Smooth muscle cell (in vitro differentiated cells): ENCODE data around the gene VPS51. TPM values are rescaled to one million over a fixed set of nuclear protein-coding genes. Genes with fewer than 3 reads are reported as not detected.

Experiments used
- DNase-seq: peaks from one replicate; lab custom pipeline; 2025; ENCODE audit not compliant: unreplicated experiment; lab: John Stamatoyannopoulos, UW
- H2AFZ ChIP-seq: fragments of 200-600 bp; sonication (generic); 2 replicates; pipeline ENCODE4 v1.6.0; 2016; ENCODE audit warnings: antibody characterized with exemption, low read depth, mild to moderate bottlenecking
- H3F3A ChIP-seq: fragments of 200-600 bp; sonication (generic); 2 replicates; pipeline ENCODE4 v1.6.0; 2017; ENCODE audit warnings: antibody characterized with exemption, low read depth
- H3K27ac ChIP-seq: fragments of 200-600 bp; sonication (generic); 2 replicates; pipeline ENCODE4 v1.5.1; 2016; ENCODE audit warnings: low read depth, mild to moderate bottlenecking
- H3K27me3 ChIP-seq: fragments of 200-600 bp; sonication (generic); 2 replicates; pipeline ENCODE4 v1.6.1; 2016; ENCODE audit warnings: low read depth, mild to moderate bottlenecking
- H3K36me3 ChIP-seq: fragments of 200-600 bp; sonication (generic); 2 replicates; pipeline ENCODE4 v1.5.1; 2016; ENCODE audit warnings: low read depth
- H3K4me1 ChIP-seq: fragments of 200-600 bp; sonication (generic); 2 replicates; pipeline ENCODE4 v1.5.1; 2016; ENCODE audit warnings: low read depth
- H3K4me2 ChIP-seq: fragments of 200-600 bp; sonication (generic); 2 replicates; pipeline ENCODE4 v1.6.0; 2016; ENCODE audit warnings: mild to moderate bottlenecking
- H3K4me3 ChIP-seq: fragments of 200-600 bp; sonication (generic); 2 replicates; pipeline ENCODE4 v1.5.1; 2016; ENCODE audit warnings: mild to moderate bottlenecking
- H3K79me2 ChIP-seq: fragments of 200-600 bp; sonication (generic); 2 replicates; pipeline ENCODE4 v1.6.0; 2016; ENCODE audit warnings: low read depth, mild to moderate bottlenecking
- H3K9ac ChIP-seq: fragments of 200-600 bp; sonication (generic); 2 replicates; pipeline ENCODE4 v1.6.0; 2016; ENCODE audit warnings: low read depth
- H3K9me3 ChIP-seq: fragments of 200-600 bp; sonication (generic); replicated peaks from 2 replicates; pipeline ENCODE4 v1.5.1; 2016; ENCODE audit warnings: low read depth
- H4K20me1 ChIP-seq: fragments of 200-600 bp; sonication (generic); 2 replicates; pipeline ENCODE4 v1.6.0; 2016; ENCODE audit warnings: low read depth
- WGBS: methylation state at CpG from one replicate; pipeline ENCODE4 v1.1.7; 2016; ENCODE audit warnings: low lambda C conversion rate; 5-methylcytosine and 5-hydroxymethylcytosine counted together
- polyA plus RNA-seq: library from polyadenylated mRNA; unstranded; fragments of >200 nt; fragmentation: Nextera tagmentation; extraction: Ambion mirVana; gene quantifications from 2 replicates; pipeline ENCODE4 v1.2.1, GENCODE V29; 2016
- total RNA-seq: library from RNA; depleted of rRNA; stranded (reverse); fragments of >200 nt; gene quantifications from 2 replicates; pipeline ENCODE4 v1.2.3, GENCODE V29; 2014
- TF ChIP-seq, protein P1 (sequence below): fragments of 200-600 bp; sonication (generic); IDR thresholded peaks from 2 replicates; pipeline ENCODE4 v1.5.1; 2017; ENCODE audit warnings: borderline replicate concordance, mild to moderate bottlenecking, antibody characterized with exemption; ENCODE audit not compliant: insufficient read depth, poor library complexity, severe bottlenecking

VPS51 gene
- total and polyA plus RNA-seq, 2 experiments from 2014 or later = 55.2 to 154 TPM

DNA sequence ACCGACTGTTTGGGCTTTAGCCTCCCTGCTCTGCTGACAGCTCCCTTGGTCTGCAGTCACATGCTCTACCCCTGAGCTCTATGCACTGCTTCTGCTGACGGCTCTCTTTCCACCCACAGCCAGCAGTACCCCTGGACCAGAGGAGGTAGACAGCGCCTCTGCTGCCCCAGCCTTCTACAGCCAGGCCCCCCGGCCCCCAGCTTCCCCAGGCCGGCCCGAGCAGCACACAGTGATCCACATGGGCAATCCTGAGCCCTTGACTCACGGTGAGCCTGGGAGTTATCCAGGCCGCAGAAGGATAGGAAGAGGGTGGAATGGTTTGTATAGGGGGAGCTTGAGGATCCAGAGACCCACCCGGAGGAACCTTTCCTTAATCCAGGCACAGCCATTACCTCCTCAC, 9.2 kb upstream of the VPS51 start:
- Histone ChIP-seq H3K36me3 (no peaks in the 10 kb centered on the region), H3K4me2 (no peak overlapping the region), H3K27me3 (no peaks in the 10 kb centered on the region), H3K4me3 (no peak overlapping the region), H3K9ac (no peak overlapping the region), H4K20me1 (no peaks in the 10 kb centered on the region), H3K9me3 (no peaks in the 10 kb centered on the region), H2AFZ (no peak overlapping the region), H3K27ac (no peak overlapping the region), H3K79me2 (peaks cover 28% of the 10 kb centered on the region), H3F3A (no peaks in the 10 kb centered on the region), H3K4me1 (peaks cover 11% of the 10 kb centered on the region)
- TF ChIP-seq, protein P1, sequence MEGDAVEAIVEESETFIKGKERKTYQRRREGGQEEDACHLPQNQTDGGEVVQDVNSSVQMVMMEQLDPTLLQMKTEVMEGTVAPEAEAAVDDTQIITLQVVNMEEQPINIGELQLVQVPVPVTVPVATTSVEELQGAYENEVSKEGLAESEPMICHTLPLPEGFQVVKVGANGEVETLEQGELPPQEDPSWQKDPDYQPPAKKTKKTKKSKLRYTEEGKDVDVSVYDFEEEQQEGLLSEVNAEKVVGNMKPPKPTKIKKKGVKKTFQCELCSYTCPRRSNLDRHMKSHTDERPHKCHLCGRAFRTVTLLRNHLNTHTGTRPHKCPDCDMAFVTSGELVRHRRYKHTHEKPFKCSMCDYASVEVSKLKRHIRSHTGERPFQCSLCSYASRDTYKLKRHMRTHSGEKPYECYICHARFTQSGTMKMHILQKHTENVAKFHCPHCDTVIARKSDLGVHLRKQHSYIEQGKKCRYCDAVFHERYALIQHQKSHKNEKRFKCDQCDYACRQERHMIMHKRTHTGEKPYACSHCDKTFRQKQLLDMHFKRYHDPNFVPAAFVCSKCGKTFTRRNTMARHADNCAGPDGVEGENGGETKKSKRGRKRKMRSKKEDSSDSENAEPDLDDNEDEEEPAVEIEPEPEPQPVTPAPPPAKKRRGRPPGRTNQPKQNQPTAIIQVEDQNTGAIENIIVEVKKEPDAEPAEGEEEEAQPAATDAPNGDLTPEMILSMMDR = no peak
- 96% methylated on average over 9 of the region's 9 CpGs for WGBS
- DNase-seq = no peak

DNA sequence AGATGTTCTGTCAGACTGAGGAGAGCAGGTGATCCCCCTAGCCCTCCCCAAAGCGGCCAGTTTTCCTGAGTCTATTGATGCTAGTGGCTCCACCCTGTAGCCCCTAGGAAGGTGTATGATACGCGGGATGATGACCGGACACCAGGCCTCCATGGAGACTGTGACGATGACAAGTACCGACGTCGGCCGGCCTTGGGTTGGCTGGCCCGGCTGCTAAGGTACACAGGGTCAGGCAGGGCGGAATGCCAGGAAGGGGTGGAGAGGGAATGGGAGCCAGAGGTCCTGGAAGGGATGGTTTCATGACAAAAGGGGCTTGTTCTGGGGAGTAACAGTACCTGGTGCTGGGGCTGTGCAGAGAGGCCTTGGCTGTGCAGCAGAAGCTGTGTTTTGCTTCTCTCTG, 8.8 kb upstream of the VPS51 start:
- Histone ChIP-seq H3K27me3 (no peaks in the 10 kb centered on the region), H3K4me2 (no peak overlapping the region), H3F3A (no peaks in the 10 kb centered on the region), H3K9me3 (no peaks in the 10 kb centered on the region), H3K4me3 (no peak overlapping the region), H3K27ac (no peak overlapping the region), H3K79me2 (peaks cover 25% of the 10 kb centered on the region), H3K36me3 (no peaks in the 10 kb centered on the region), H3K4me1 (peaks cover 11% of the 10 kb centered on the region), H3K9ac (no peak overlapping the region), H2AFZ (no peak overlapping the region), H4K20me1 (no peaks in the 10 kb centered on the region)
- 97% methylated on average over 11 of the region's 11 CpGs for WGBS
- TF ChIP-seq, protein P1 = no peak
- no peak for DNase-seq

DNA sequence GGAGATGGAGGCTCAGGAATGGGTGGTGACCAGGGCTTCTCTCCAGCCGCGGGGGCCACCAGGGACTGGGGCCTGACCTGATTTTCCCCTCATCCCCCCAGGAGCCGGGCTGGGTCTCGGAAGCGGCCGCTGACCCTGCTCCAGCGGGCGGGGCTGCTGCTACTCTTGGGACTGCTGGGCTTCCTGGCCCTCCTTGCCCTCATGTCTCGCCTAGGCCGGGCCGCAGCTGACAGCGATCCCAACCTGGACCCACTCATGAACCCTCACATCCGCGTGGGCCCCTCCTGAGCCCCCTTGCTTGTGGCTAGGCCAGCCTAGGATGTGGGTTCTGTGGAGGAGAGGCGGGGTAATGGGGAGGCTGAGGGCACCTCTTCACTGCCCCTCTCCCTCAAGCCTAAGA, 8.2 kb upstream of the VPS51 start:
- peaks cover 20% of the 10 kb centered on the region for H3K79me2 ChIP-seq
- H3K27me3 ChIP-seq = no peaks in the 10 kb centered on the region
- H3K9ac ChIP-seq = no peak overlapping the region
- H3K4me3 ChIP-seq = no peak overlapping the region
- no peak overlapping the region for H3K27ac ChIP-seq
- WGBS = 98% methylated on average over 15 of the region's 15 CpGs
- H3K4me2 ChIP-seq = no peak overlapping the region
- H3K36me3 ChIP-seq = no peaks in the 10 kb centered on the region
- no peak for DNase-seq
- H4K20me1 ChIP-seq = no peaks in the 10 kb centered on the region
- H3K4me1 ChIP-seq = peaks cover 7% of the 10 kb centered on the region
- no peaks in the 10 kb centered on the region for H3K9me3 ChIP-seq
- H2AFZ ChIP-seq = no peak overlapping the region
- TF ChIP-seq, protein P1 = no peak
- H3F3A ChIP-seq = no peaks in the 10 kb centered on the region

DNA sequence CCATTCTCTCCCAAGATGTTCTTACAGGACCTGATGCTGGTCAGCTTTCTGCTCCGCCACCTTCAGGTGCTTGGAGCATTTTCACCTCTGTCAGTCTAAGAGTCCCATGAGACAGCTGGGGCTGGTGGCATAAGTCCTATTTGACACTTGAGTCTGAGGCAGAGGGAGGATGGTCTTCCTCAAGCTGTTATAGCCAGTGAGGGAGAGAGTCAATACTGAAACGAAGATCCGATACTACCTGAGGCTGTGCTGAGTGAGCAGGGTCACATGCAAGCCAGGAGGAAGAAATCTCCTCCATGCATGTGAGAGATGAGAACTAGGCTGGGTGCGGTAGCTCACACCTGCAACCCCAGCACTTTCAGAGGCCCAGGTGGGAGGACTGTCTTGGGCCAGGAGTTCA, 6.4 kb upstream of the VPS51 start:
- Histone ChIP-seq H3F3A (no peaks in the 10 kb centered on the region), H3K36me3 (no peaks in the 10 kb centered on the region), H4K20me1 (no peaks in the 10 kb centered on the region), H3K9ac (no peak overlapping the region), H2AFZ (no peak overlapping the region), H3K4me2 (no peak overlapping the region), H3K9me3 (no peaks in the 10 kb centered on the region), H3K4me1 (peaks cover 3% of the 10 kb centered on the region), H3K27me3 (no peaks in the 10 kb centered on the region), H3K79me2 (peaks cover 10% of the 10 kb centered on the region), H3K4me3 (no peak overlapping the region), H3K27ac (no peak overlapping the region)
- WGBS = 97% methylated on average over 4 of the region's 4 CpGs
- DNase-seq = no peak
- TF ChIP-seq, protein P1 = no peak
